Lung (tissue), 12 donors: ENCODE data around the gene KRT12. TPM values are rescaled to one million over a fixed set of nuclear protein-coding genes. Genes with fewer than 3 reads are reported as not detected.

Experiments used
- ATAC-seq: fragments of 200-7000 bp; cut with Tn5 transposase; one replicate; pipeline ENCODE4 v1.9.1; 2020; ENCODE audit warnings: moderate number of reproducible peaks; ENCODE audit not compliant: insufficient read depth, low FRiP score
- DNase-seq, 3 donors: peaks; one replicate each; pipeline ENCODE4 v3.0.0-alpha.2; 2013 to 2017
- H3K27ac ChIP-seq, 2 donors: one replicate each; pipeline ENCODE4 v1.5.1; 2013; ENCODE audit warnings: mild to moderate bottlenecking in 2 of 2, moderate library complexity in 2 of 2, control low read depth in 1 of 2, inconsistent platforms in 1 of 2, low read depth in 1 of 2, low read length in 1 of 2
- H3K27me3 ChIP-seq, 3 donors: one replicate each; pipeline ENCODE4 v1.5.1; 2013; ENCODE audit warnings: low read length in 2 of 3; ENCODE audit not compliant: control insufficient read depth in 3 of 3, insufficient read depth in 3 of 3
- H3K36me3 ChIP-seq, 4 donors: one replicate each; pipeline ENCODE4 v1.5.1; 2013; ENCODE audit warnings: low read length in 4 of 4, mild to moderate bottlenecking in 1 of 4, moderate library complexity in 1 of 4; ENCODE audit not compliant: control insufficient read depth in 4 of 4, insufficient read depth in 4 of 4
- H3K4me1 ChIP-seq, 5 donors: one replicate each; pipeline ENCODE4 v1.5.1; 2013; ENCODE audit warnings: low read length in 5 of 5, mild to moderate bottlenecking in 2 of 5, moderate library complexity in 1 of 5; ENCODE audit not compliant: control insufficient read depth in 5 of 5, insufficient read depth in 5 of 5
- H3K4me3 ChIP-seq: one replicate; pipeline ENCODE4 v1.5.1; 2013; ENCODE audit warnings: mild to moderate bottlenecking, control low read depth, moderate library complexity
- H3K9ac ChIP-seq, 2 donors: one replicate each; pipeline ENCODE4 v1.5.1; 2013; ENCODE audit warnings: low read length in 2 of 2, control low read depth in 1 of 2; ENCODE audit not compliant: insufficient read depth in 1 of 2
- H3K9me3 ChIP-seq, 4 donors: one replicate each; pipeline ENCODE4 v1.5.1; 2013; ENCODE audit warnings: low read length in 3 of 4, mild to moderate bottlenecking in 1 of 4, moderate library complexity in 1 of 4; ENCODE audit not compliant: control insufficient read depth in 4 of 4, insufficient read depth in 3 of 4
- CTCF ChIP-seq: IDR thresholded peaks from 2 replicates; pipeline ENCODE4 v1.5.1; 2012; ENCODE audit warnings: mild to moderate bottlenecking; ENCODE audit errors: control extremely low read depth, extremely low read depth
- WGBS, 2 donors: extraction: QIAGEN DNeasy Blood & Tissue Kit; methylation state at CpG; one replicate each; pipeline ENCODE4 v1.1.7; 2013; 5-methylcytosine and 5-hydroxymethylcytosine counted together
- polyA plus RNA-seq, 2 donors: library from polyadenylated mRNA; stranded (reverse); fragments of 200-250 nt; gene quantifications; one replicate each; pipeline ENCODE4 v1.2.1, GENCODE V29; 2013
- total RNA-seq, 2 donors: library from RNA; depleted of rRNA in 1 of 2; stranded (reverse); fragments of >200 nt in 1 of 2; gene quantifications; one replicate each; pipeline ENCODE4 v1.2.1, GENCODE V29; 2014 to 2021
- donor health status: control.
- donor health status: control.
- donor health status: Bipolar disorder and iron deficiency.
- donor health status: healthy.
- donor health status: DM: yes; HTN: yes; CAD: no.

The KRT12 gene
- total and polyA plus RNA-seq, 4 donors, result not detected

- no peak for DNase-seq
- no peak overlapping the region for H3K9ac ChIP-seq
- no peak for TF ChIP-seq CTCF
- H3K4me3 ChIP-seq, result no peak overlapping the region
- H3K27ac ChIP-seq, result no peak overlapping the region
- H3K4me1 ChIP-seq, result no peaks in the 10 kb centered on the region
- ATAC-seq, result no peak
- WGBS, 2 donors, result 77 to 80% methylated on average over 4 of the region's 4 CpGs
- peaks cover 0 to 3% (median 0%) of the 10 kb centered on the region in 3 donors for H3K27me3 ChIP-seq
- no peaks in the 10 kb centered on the region for H3K9me3 ChIP-seq
- no peaks in the 10 kb centered on the region for H3K36me3 ChIP-seq
Observed at GRCh38 chr17:40844671-40845107, 22.3 kb downstream of the KRT12 start.

- H3K36me3 ChIP-seq, result no peaks in the 10 kb centered on the region
- DNase-seq (no peak), ATAC-seq (no peak)
- no peak overlapping the region for H3K4me3 ChIP-seq
- H3K27me3 ChIP-seq, result no peaks in the 10 kb centered on the region
- WGBS, 2 donors, result 53 to 78% methylated on average over 3 of the region's 3 CpGs
- no peak overlapping the region for H3K27ac ChIP-seq
- no peak for TF ChIP-seq CTCF
- no peak overlapping the region for H3K9ac ChIP-seq
- H3K4me1 ChIP-seq, result no peaks in the 10 kb centered on the region
- no peaks in the 10 kb centered on the region for H3K9me3 ChIP-seq
Observed at GRCh38 chr17:40843242-40843641, 23.8 kb downstream of the KRT12 start.

- H3K9me3 ChIP-seq, result no peaks in the 10 kb centered on the region
- no peak overlapping the region for H3K9ac ChIP-seq
- no peaks in the 10 kb centered on the region for H3K36me3 ChIP-seq
- H3K27ac ChIP-seq, result no peak overlapping the region
- WGBS, 2 donors, result 83 to 86% methylated on average over 3 of the region's 3 CpGs
- ATAC-seq (no peak), DNase-seq (no peak)
- no peak overlapping the region for H3K4me3 ChIP-seq
- no peaks in the 10 kb centered on the region for H3K27me3 ChIP-seq
- no peaks in the 10 kb centered on the region for H3K4me1 ChIP-seq
- no peak for TF ChIP-seq CTCF
Observed at GRCh38 chr17:40841246-40841645, 25.8 kb downstream of the KRT12 start.

- H3K27ac ChIP-seq, result no peak overlapping the region
- TF ChIP-seq CTCF, result no peak
- DNase-seq (no peak), ATAC-seq (no peak)
- H3K4me3 ChIP-seq, result no peak overlapping the region
- no peak overlapping the region for H3K9ac ChIP-seq
- WGBS, 2 donors, result 78 to 83% methylated on average over 3 of the region's 3 CpGs
- peaks cover 0 to 5% (median 3%) of the 10 kb centered on the region in 4 donors for H3K36me3 ChIP-seq
- no peaks in the 10 kb centered on the region for H3K27me3 ChIP-seq
- no peaks in the 10 kb centered on the region for H3K4me1 ChIP-seq
- H3K9me3 ChIP-seq, result no peaks in the 10 kb centered on the region
Observed at GRCh38 chr17:40839194-40839593, 27.8 kb downstream of the KRT12 start.
